CD14-positive monocyte (primary cell): ENCODE measurements around the gene MPND. TPM values are rescaled to one million over a fixed set of nuclear protein-coding genes. Genes with fewer than 3 reads are reported as not detected.

Source experiments
- DNase-seq, 3 donors: peaks; one replicate each; pipeline ENCODE4 v3.0.0-alpha.2; 2011 to 2022
- H2AFZ ChIP-seq: 2 replicates; pipeline ENCODE4 v1.6.0; 2012; ENCODE audit warnings: mild to moderate bottlenecking, low read depth, low read length, inconsistent platforms; ENCODE audit not compliant: insufficient read depth, poor library complexity, severe bottlenecking
- H3K27ac ChIP-seq, 2 donors: 1 replicate in 1 of 2; 2 replicates in 1 of 2; pipeline ENCODE4 v1.5.1; 2012 to 2013; ENCODE audit warnings: low read length in 2 of 2, control low read depth in 1 of 2, inconsistent platforms in 1 of 2, low read depth in 1 of 2, mild to moderate bottlenecking in 1 of 2
- H3K27me3 ChIP-seq, 2 donors: one replicate each; pipeline versions ENCODE4 v1.6.0 to v1.6.1; 2011 to 2013; ENCODE audit warnings: low read length in 2 of 2; ENCODE audit not compliant: control insufficient read depth in 2 of 2, insufficient read depth in 2 of 2
- H3K36me3 ChIP-seq, 2 donors: replicated peaks in 1 of 2; 1 replicate in 1 of 2; 2 replicates in 1 of 2; pipeline versions ENCODE4 v1.5.1 to v1.6.1; 2012 to 2013; ENCODE audit warnings: low read length in 2 of 2, control low read depth in 1 of 2, inconsistent platforms in 1 of 2, mild to moderate bottlenecking in 1 of 2; ENCODE audit not compliant: insufficient read depth in 2 of 2, control insufficient read depth in 1 of 2
- H3K4me1 ChIP-seq, 2 donors: 1 replicate in 1 of 2; 2 replicates in 1 of 2; pipeline versions ENCODE4 v1.5.1 to v1.6.1; 2012 to 2013; ENCODE audit warnings: low read length in 2 of 2, control low read depth in 1 of 2, inconsistent platforms in 1 of 2, mild to moderate bottlenecking in 1 of 2, moderate library complexity in 1 of 2; ENCODE audit not compliant: insufficient read depth in 2 of 2, control insufficient read depth in 1 of 2
- H3K4me2 ChIP-seq: replicated peaks from 2 replicates; pipeline ENCODE3; 2012; ENCODE audit warnings: low read length, moderate library complexity, mild to moderate bottlenecking; ENCODE audit not compliant: poor library complexity, severe bottlenecking; ENCODE audit errors: extremely low read depth
- H3K4me3 ChIP-seq, 3 experiments: fragments of 200-600 bp in 1 of 3; sonication (generic) in 1 of 3; replicated peaks in 1 of 3; 1 replicate in 2 of 3; 2 replicates in 1 of 3; pipeline ENCODE4 v1.5.1; 2011 to 2013; ENCODE audit warnings: low read length in 3 of 3, mild to moderate bottlenecking in 3 of 3, control low read depth in 2 of 3, low read depth in 2 of 3, inconsistent platforms in 1 of 3, moderate library complexity in 1 of 3
- H3K79me2 ChIP-seq: 2 replicates; pipeline ENCODE4 v1.6.0; 2012; ENCODE audit warnings: mild to moderate bottlenecking, control low read depth, inconsistent platforms, low read length, moderate library complexity; ENCODE audit not compliant: insufficient read depth
- H3K9ac ChIP-seq: 2 replicates; pipeline ENCODE4 v1.6.0; 2017; ENCODE audit warnings: low read length, mild to moderate bottlenecking; ENCODE audit not compliant: insufficient read depth, poor library complexity, severe bottlenecking
- H3K9me3 ChIP-seq, 2 donors: replicated peaks in 1 of 2; 1 replicate in 1 of 2; 2 replicates in 1 of 2; pipeline versions ENCODE4 v1.5.1 to v1.6.1; 2012 to 2013; ENCODE audit warnings: low read length in 2 of 2, control low read depth in 1 of 2; ENCODE audit not compliant: control insufficient read depth in 1 of 2, insufficient read depth in 1 of 2
- H4K20me1 ChIP-seq: 2 replicates; pipeline ENCODE4 v1.6.0; 2012; ENCODE audit warnings: mild to moderate bottlenecking, low read length, control low read depth, moderate library complexity; ENCODE audit not compliant: insufficient read depth
- H3K27ac Mint-ChIP-seq, 7 donors: one replicate each; pipeline ENCODE4 v1.8.0; 2020; ENCODE audit warnings: mild to moderate bottlenecking in 7 of 7, mixed read lengths in 7 of 7, moderate library complexity in 6 of 7, inconsistent platforms in 2 of 7
- H3K27me3 Mint-ChIP-seq, 3 donors: one replicate each; pipeline ENCODE4 v1.8.0; 2021 to 2022; ENCODE audit warnings: low read depth in 3 of 3, mild to moderate bottlenecking in 3 of 3, mixed read lengths in 3 of 3, moderate library complexity in 3 of 3, inconsistent platforms in 1 of 3
- H3K36me3 Mint-ChIP-seq, 2 donors: one replicate each; pipeline ENCODE4 v1.8.0; 2020; ENCODE audit warnings: mixed read lengths in 2 of 2, inconsistent platforms in 1 of 2, mild to moderate bottlenecking in 1 of 2
- H3K4me1 Mint-ChIP-seq: one replicate; pipeline ENCODE4 v1.8.0; 2020; ENCODE audit warnings: mild to moderate bottlenecking, mixed read lengths
- H3K4me3 Mint-ChIP-seq, 2 donors: one replicate each; pipeline ENCODE4 v1.8.0; 2020; ENCODE audit warnings: mild to moderate bottlenecking in 2 of 2, mixed read lengths in 2 of 2, moderate library complexity in 1 of 2
- H3K9me3 Mint-ChIP-seq, 7 donors: one replicate each; pipeline ENCODE4 v1.8.0; 2020 to 2022; ENCODE audit warnings: mixed read lengths in 7 of 7, mild to moderate bottlenecking in 6 of 7, moderate library complexity in 6 of 7, inconsistent platforms in 2 of 7
- CTCF ChIP-seq: fragments of 200-600 bp; IDR thresholded peaks from one replicate; pipeline ENCODE4 v1.8.0; 2022; ENCODE audit warnings: antibody characterized with exemption, mild to moderate bottlenecking
- WGBS: methylation state at CpG from one replicate; pipeline ENCODE4 v1.1.5; 2013; ENCODE audit warnings: missing lambda C conversion rate; ENCODE audit not compliant: insufficient coverage; 5-methylcytosine and 5-hydroxymethylcytosine counted together
- intact Hi-C, 2 donors: fragments of 100-400 bp; cut with micrococcal nuclease; formaldehyde crosslinking; loops; one replicate each; pipeline versions ENCODE4 v1.15.0 to v1.15.1; 2023
- polyA plus RNA-seq, 3 donors: library from polyadenylated mRNA; depleted of rRNA in 1 of 3; unstranded in 2 of 3; stranded (reverse) in 1 of 3; fragments of 300-500 nt in 2 of 3; fragments of >200 nt in 1 of 3; fragmentation: Illumina TruSeq in 2 of 3; gene quantifications; 1 replicate in 2 of 3; 2 replicates in 1 of 3; pipeline ENCODE4 v1.2.3, GENCODE V29; 2012 to 2021

The MPND gene
- polyA plus RNA-seq, 3 donors: 6.5 to 15.9 (median 7.0) TPM

GRCh38 chr19:4366666-4367335 is 23.4 kb downstream of the MPND start:
- peaks cover 38 to 42% of the 10 kb centered on the region in 2 donors for H3K4me1 ChIP-seq
- Mint-ChIP-seq H3K27me3 (no peaks in the 10 kb centered on the region), H3K4me3 (no peak overlapping the region), H3K4me1 (peaks cover 41% of the 10 kb centered on the region), H3K27ac (peak overlapping the region in 4 of 7 donors; percentile 41 to 76 (median 58)), H3K36me3 (peaks cover 46 to 71% of the 10 kb centered on the region in 2 donors), H3K9me3 (no peaks in the 10 kb centered on the region)
- H2AFZ ChIP-seq: no peak overlapping the region
- no peak overlapping the region for H3K9ac ChIP-seq
- H3K4me3 ChIP-seq: no peak overlapping the region
- no peaks in the 10 kb centered on the region for H3K27me3 ChIP-seq
- no peak for TF ChIP-seq CTCF
- H3K4me2 ChIP-seq: no peak overlapping the region
- WGBS: 96% methylated on average over 7 of the region's 16 CpGs
- peaks cover 45% of the 10 kb centered on the region for H3K79me2 ChIP-seq
- DNase-seq: no peak
- intact Hi-C loops: no loop called here
- no peak overlapping the region for H3K27ac ChIP-seq
- H4K20me1 ChIP-seq: peaks cover 89% of the 10 kb centered on the region
- no peaks in the 10 kb centered on the region for H3K9me3 ChIP-seq
- H3K36me3 ChIP-seq: peaks cover 39 to 51% of the 10 kb centered on the region in 2 donors

GRCh38 chr19:4367336-4367723 is 24.0 kb downstream of the MPND start:
- H3K27me3 Mint-ChIP-seq: no peaks in the 10 kb centered on the region
- Histone ChIP-seq H2AFZ (no peak overlapping the region), H3K27me3 (no peaks in the 10 kb centered on the region), H3K36me3 (peaks cover 33 to 46% of the 10 kb centered on the region in 2 donors), H3K9me3 (no peaks in the 10 kb centered on the region), H3K27ac (peak overlapping the region in 1 of 2 donors; percentile 60), H3K79me2 (peaks cover 50% of the 10 kb centered on the region), H3K4me1 (peaks cover 38 to 42% of the 10 kb centered on the region in 2 donors), H3K4me3 (no peak overlapping the region), H3K4me2 (no peak overlapping the region), H4K20me1 (peaks cover 91% of the 10 kb centered on the region), H3K9ac (no peak overlapping the region)
- intact Hi-C loops: no loop called here
- H3K36me3 Mint-ChIP-seq: peaks cover 43 to 71% of the 10 kb centered on the region in 2 donors
- peaks cover 44% of the 10 kb centered on the region for H3K4me1 Mint-ChIP-seq
- WGBS: 95% methylated on average over 9 of the region's 10 CpGs
- no peaks in the 10 kb centered on the region for H3K9me3 Mint-ChIP-seq
- peak overlapping the region in 2 of 7 donors; percentile 82 to 87 for H3K27ac Mint-ChIP-seq
- TF ChIP-seq CTCF: no peak
- no peak overlapping the region for H3K4me3 Mint-ChIP-seq
- DNase-seq: no peak
